Measurements from ENCODE around the gene HPS5.

DNA sequence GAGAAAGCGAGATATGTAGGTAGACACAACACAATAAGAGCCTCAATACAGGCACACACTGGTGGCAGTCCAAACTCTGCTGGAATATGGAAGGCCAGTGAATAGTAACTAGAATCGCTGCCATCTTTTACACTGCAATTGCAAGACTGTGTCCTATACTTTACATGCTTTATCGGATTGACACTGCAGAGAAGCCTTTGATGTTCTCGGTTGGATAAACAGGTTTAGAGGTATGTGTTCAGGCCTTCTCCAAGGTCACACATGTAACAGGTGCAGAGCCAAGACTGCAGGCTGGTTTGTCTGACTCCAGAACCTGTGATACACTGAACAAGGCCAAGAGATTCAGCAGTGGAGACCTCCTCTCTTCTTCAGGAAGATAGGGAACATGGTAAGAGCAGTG lies 50.7 kb downstream of the HPS5 start:
- TF ChIP-seq POLR2AphosphoS5 (IDR thresholded peaks at IDR 0.05) (no peak), EP300 (IDR thresholded peaks at IDR 0.05) (no peak)
- TF ChIP-seq, protein P1, sequence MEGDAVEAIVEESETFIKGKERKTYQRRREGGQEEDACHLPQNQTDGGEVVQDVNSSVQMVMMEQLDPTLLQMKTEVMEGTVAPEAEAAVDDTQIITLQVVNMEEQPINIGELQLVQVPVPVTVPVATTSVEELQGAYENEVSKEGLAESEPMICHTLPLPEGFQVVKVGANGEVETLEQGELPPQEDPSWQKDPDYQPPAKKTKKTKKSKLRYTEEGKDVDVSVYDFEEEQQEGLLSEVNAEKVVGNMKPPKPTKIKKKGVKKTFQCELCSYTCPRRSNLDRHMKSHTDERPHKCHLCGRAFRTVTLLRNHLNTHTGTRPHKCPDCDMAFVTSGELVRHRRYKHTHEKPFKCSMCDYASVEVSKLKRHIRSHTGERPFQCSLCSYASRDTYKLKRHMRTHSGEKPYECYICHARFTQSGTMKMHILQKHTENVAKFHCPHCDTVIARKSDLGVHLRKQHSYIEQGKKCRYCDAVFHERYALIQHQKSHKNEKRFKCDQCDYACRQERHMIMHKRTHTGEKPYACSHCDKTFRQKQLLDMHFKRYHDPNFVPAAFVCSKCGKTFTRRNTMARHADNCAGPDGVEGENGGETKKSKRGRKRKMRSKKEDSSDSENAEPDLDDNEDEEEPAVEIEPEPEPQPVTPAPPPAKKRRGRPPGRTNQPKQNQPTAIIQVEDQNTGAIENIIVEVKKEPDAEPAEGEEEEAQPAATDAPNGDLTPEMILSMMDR (IDR thresholded peaks at IDR 0.05): no peak

Measured in upper lobe of left lung (tissue), 4 donors.